Measurements from ENCODE around the gene TNS2. TPM values are rescaled to one million over a fixed set of nuclear protein-coding genes. Genes with fewer than 3 reads are reported as not detected.

The TNS2 gene
- total and polyA plus RNA-seq, 9 of the 15 experiments (the other 6 are each of a cell fraction or from before 2014, with no cell fraction given): 0.28 to 3.1 (median 1.2) TPM; not detected in 1

DNA sequence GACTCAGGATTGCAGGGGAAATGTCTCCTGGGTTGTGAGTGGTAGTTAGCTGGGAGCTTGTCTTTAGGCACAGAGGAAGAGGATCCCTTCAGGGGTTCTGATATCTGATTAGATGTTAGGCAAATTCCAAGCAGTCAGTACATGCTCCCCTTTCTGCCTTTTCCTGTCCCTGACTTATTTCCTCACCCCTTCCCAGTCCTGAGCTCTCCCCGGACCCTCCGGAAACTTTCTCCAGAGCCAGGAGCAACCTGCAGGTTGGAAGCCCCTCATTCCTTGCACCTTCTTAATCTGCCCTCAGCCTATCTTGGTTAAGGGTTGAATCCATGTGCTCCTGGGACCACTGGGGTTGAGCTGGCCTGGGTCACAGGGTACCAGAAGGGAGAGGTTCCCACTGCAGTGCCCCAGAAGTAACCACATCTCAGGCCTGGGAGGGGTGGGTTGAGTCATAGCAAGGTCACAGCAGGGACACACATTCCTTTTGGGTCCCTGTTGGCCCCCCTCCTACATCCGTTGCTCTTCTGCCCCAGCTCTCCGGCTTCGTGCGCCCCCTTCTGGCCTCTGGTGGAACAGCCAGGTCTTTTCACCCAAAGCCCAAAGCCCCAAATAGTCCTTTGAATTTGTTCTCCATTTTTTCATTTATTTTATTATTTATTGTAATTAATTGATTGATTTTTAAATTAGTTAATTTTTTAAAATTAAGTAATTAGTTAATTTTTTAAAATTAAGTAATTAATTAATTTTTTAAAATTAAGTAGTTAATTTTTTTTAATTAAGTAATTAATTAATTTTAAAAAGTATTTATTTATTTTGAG lies 49.4 kb downstream of the TNS2 start (continued):
- TF ChIP-seq, protein P1, sequence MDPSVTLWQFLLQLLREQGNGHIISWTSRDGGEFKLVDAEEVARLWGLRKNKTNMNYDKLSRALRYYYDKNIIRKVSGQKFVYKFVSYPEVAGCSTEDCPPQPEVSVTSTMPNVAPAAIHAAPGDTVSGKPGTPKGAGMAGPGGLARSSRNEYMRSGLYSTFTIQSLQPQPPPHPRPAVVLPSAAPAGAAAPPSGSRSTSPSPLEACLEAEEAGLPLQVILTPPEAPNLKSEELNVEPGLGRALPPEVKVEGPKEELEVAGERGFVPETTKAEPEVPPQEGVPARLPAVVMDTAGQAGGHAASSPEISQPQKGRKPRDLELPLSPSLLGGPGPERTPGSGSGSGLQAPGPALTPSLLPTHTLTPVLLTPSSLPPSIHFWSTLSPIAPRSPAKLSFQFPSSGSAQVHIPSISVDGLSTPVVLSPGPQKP (CRISPR knock-in tag; IDR thresholded peaks at IDR 0.05): no peak
- no peak for TF ChIP-seq YBX1 (IDR thresholded peaks at IDR 0.05)
- TF ChIP-seq ZNF274 (IDR thresholded peaks at IDR 0.05; ENCODE audit: borderline replicate concordance, low read depth, low read length): no peak
- TF ChIP-seq, protein P2, sequence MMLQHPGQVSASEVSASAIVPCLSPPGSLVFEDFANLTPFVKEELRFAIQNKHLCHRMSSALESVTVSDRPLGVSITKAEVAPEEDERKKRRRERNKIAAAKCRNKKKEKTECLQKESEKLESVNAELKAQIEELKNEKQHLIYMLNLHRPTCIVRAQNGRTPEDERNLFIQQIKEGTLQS (IDR thresholded peaks at IDR 0.05): peak; percentile 83
- TF ChIP-seq, protein P2 (CRISPR knock-in tag; conservative IDR thresholded peaks at IDR 0.05): no peak
- TF ChIP-seq BHLHE40 (IDR thresholded peaks at IDR 0.05; ENCODE audit: low read length): 0 out of 2 replicates have a peak, but pooled peaks have one; percentile 41
- no peak for TF ChIP-seq HSF4 (CRISPR knock-in tag; IDR thresholded peaks at IDR 0.05; ENCODE audit: borderline replicate concordance)
- no peak for TF ChIP-seq ZNF717 (CRISPR knock-in tag; IDR thresholded peaks at IDR 0.05)
- TF ChIP-seq, protein P3, sequence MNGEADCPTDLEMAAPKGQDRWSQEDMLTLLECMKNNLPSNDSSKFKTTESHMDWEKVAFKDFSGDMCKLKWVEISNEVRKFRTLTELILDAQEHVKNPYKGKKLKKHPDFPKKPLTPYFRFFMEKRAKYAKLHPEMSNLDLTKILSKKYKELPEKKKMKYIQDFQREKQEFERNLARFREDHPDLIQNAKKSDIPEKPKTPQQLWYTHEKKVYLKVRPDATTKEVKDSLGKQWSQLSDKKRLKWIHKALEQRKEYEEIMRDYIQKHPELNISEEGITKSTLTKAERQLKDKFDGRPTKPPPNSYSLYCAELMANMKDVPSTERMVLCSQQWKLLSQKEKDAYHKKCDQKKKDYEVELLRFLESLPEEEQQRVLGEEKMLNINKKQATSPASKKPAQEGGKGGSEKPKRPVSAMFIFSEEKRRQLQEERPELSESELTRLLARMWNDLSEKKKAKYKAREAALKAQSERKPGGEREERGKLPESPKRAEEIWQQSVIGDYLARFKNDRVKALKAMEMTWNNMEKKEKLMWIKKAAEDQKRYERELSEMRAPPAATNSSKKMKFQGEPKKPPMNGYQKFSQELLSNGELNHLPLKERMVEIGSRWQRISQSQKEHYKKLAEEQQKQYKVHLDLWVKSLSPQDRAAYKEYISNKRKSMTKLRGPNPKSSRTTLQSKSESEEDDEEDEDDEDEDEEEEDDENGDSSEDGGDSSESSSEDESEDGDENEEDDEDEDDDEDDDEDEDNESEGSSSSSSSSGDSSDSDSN (IDR thresholded peaks at IDR 0.05; ENCODE audit: borderline replicate concordance in 1 of 2, low read depth in 2 of 2, low read length in 2 of 2): no peak
- TF ChIP-seq MTA3 (IDR thresholded peaks at IDR 0.05; ENCODE audit: borderline replicate concordance): 0 out of 2 replicates have a peak, but pooled peaks have one; percentile 42
- TF ChIP-seq, protein P4, sequence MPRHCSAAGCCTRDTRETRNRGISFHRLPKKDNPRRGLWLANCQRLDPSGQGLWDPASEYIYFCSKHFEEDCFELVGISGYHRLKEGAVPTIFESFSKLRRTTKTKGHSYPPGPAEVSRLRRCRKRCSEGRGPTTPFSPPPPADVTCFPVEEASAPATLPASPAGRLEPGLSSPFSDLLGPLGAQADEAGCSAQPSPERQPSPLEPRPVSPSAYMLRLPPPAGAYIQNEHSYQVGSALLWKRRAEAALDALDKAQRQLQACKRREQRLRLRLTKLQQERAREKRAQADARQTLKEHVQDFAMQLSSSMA (CRISPR knock-in tag; IDR thresholded peaks at IDR 0.05): no peak
- TF ChIP-seq, protein P5, sequence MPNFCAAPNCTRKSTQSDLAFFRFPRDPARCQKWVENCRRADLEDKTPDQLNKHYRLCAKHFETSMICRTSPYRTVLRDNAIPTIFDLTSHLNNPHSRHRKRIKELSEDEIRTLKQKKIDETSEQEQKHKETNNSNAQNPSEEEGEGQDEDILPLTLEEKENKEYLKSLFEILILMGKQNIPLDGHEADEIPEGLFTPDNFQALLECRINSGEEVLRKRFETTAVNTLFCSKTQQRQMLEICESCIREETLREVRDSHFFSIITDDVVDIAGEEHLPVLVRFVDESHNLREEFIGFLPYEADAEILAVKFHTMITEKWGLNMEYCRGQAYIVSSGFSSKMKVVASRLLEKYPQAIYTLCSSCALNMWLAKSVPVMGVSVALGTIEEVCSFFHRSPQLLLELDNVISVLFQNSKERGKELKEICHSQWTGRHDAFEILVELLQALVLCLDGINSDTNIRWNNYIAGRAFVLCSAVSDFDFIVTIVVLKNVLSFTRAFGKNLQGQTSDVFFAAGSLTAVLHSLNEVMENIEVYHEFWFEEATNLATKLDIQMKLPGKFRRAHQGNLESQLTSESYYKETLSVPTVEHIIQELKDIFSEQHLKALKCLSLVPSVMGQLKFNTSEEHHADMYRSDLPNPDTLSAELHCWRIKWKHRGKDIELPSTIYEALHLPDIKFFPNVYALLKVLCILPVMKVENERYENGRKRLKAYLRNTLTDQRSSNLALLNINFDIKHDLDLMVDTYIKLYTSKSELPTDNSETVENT (CRISPR knock-in tag; IDR thresholded peaks at IDR 0.05): no peak
- no peak for TF ChIP-seq ZSCAN29 (IDR thresholded peaks at IDR 0.05)
- TF ChIP-seq NFIX (CRISPR knock-in tag; IDR thresholded peaks at IDR 0.05; ENCODE audit: low read depth): no peak
